PC-3 (cell line): ENCODE results near the gene WIZ. TPM values are rescaled to one million over a fixed set of nuclear protein-coding genes. Genes with fewer than 3 reads are reported as not detected.
"Not testable (repeated sequence)": the region's sequence is repeated elsewhere in the genome, so short reads cannot be mapped to it uniquely, and the experiment has no call there.

ENCODE experiments used
- ATAC-seq: fragments of 200-7000 bp; cut with Tn5 transposase; 2 replicates; pipeline ENCODE4 v1.9.1; 2020; ENCODE audit warnings: mild to moderate bottlenecking, moderate library complexity
- BruUV-seq: library from RNA; stranded (reverse); fragments of 400-500 nt; replicated peaks from 2 replicates; lab custom pipeline; 2021; lab: Mats Ljungman, UMichigan
- CTCF ChIA-PET: fragments of 300-600 bp; sonication (Branson Sonifier 250); formaldehyde crosslinking; loops from one replicate; lab custom pipeline; 2022; ENCODE audit warnings: antibody characterized with exemption; lab: Charles Lee
- POLR2A ChIA-PET: fragments of 300-600 bp; sonication (Branson Sonifier 250); formaldehyde crosslinking; loops from one replicate; lab custom pipeline; 2022; ENCODE audit warnings: antibody characterized with exemption; ENCODE audit not compliant: unreplicated experiment; lab: Charles Lee
- DNase-seq: peaks from one replicate; pipeline ENCODE4 v3.0.0-alpha.2; 2015
- H2AFZ ChIP-seq: fragments of 300-600 bp; sonication (generic); 2 replicates; pipeline ENCODE4 v1.6.0; 2016; ENCODE audit warnings: antibody characterized with exemption, low read length
- H3F3A ChIP-seq: fragments of 300-600 bp; sonication (generic); one replicate; pipeline ENCODE4 v1.6.0; 2017; ENCODE audit warnings: antibody characterized with exemption, low read length, control low read depth, mild to moderate bottlenecking; ENCODE audit not compliant: unreplicated experiment
- H3K27ac ChIP-seq: fragments of 300-600 bp; sonication (generic); 2 replicates; pipeline ENCODE4 v1.5.1; 2016; ENCODE audit warnings: mild to moderate bottlenecking, low read length
- H3K27me3 ChIP-seq: fragments of 300-600 bp; sonication (generic); 2 replicates; pipeline ENCODE4 v1.6.1; 2016; ENCODE audit warnings: low read length, mixed read lengths
- H3K36me3 ChIP-seq: fragments of 300-600 bp; sonication (generic); 2 replicates; pipeline ENCODE4 v1.6.1; 2016; ENCODE audit warnings: low read depth, mixed run types, low read length, mixed read lengths
- H3K4me1 ChIP-seq: fragments of 300-600 bp; sonication (generic); 2 replicates; pipeline ENCODE4 v1.5.1; 2016; ENCODE audit warnings: low read length; ENCODE audit not compliant: insufficient read depth
- H3K4me2 ChIP-seq: fragments of 300-600 bp; sonication (generic); 2 replicates; pipeline ENCODE4 v1.6.0; 2016; ENCODE audit warnings: low read length
- H3K4me3 ChIP-seq: fragments of 300-600 bp; sonication (generic); 2 replicates; pipeline ENCODE4 v1.5.1; 2016; ENCODE audit warnings: mild to moderate bottlenecking, low read length, mixed read lengths
- H3K79me2 ChIP-seq: fragments of 300-600 bp; sonication (generic); 2 replicates; pipeline ENCODE4 v1.6.1; 2017; ENCODE audit warnings: low read length, mixed read lengths
- H3K9ac ChIP-seq: fragments of 300-600 bp; sonication (generic); 2 replicates; pipeline ENCODE4 v1.6.0; 2016; ENCODE audit warnings: mild to moderate bottlenecking, low read length
- H3K9me2 ChIP-seq: fragments of 300-600 bp; sonication (generic); replicated peaks from 2 replicates; pipeline ENCODE4 v1.6.1; 2016; ENCODE audit warnings: mixed run types, low read length, mixed read lengths
- H3K9me3 ChIP-seq: fragments of 300-600 bp; sonication (generic); 2 replicates; pipeline ENCODE4 v1.6.1; 2016; ENCODE audit warnings: low read length, mixed read lengths
- H4K20me1 ChIP-seq: fragments of 300-600 bp; sonication (generic); 2 replicates; pipeline ENCODE4 v1.6.1; 2016; ENCODE audit warnings: low read length, mixed read lengths
- EZH2 ChIP-seq: fragments of 300-600 bp; sonication (generic); IDR thresholded peaks from one replicate; pipeline ENCODE4 v1.6.1; 2017; ENCODE audit warnings: antibody characterized with exemption, mild to moderate bottlenecking, low read length; ENCODE audit not compliant: unreplicated experiment
- EZH2phosphoT487 ChIP-seq: fragments of 300-600 bp; sonication (generic); IDR thresholded peaks from 2 replicates; pipeline ENCODE4 v1.6.1; 2018; ENCODE audit warnings: mild to moderate bottlenecking, antibody characterized with exemption, low read length, borderline replicate concordance
- intact Hi-C: fragments of 100-400 bp; cut with micrococcal nuclease; formaldehyde crosslinking; loops from 2 replicates; pipeline ENCODE4 v1.9.0; 2023
- total RNA-seq: library from RNA; depleted of rRNA; stranded (reverse); fragments of >200 nt; gene quantifications from 2 replicates; pipeline ENCODE4 v1.2.3, GENCODE V29; 2014
- TF ChIP-seq, protein P1 (sequence below): fragments of 300-600 bp; sonication (generic); conservative IDR thresholded peaks from 2 replicates; pipeline ENCODE4 v1.5.1; 2017; ENCODE audit warnings: antibody characterized with exemption, low read depth, mild to moderate bottlenecking, low read length

The WIZ gene
- total RNA-seq, 1 experiment from 2014 or later, result 35.1 TPM

DNA sequence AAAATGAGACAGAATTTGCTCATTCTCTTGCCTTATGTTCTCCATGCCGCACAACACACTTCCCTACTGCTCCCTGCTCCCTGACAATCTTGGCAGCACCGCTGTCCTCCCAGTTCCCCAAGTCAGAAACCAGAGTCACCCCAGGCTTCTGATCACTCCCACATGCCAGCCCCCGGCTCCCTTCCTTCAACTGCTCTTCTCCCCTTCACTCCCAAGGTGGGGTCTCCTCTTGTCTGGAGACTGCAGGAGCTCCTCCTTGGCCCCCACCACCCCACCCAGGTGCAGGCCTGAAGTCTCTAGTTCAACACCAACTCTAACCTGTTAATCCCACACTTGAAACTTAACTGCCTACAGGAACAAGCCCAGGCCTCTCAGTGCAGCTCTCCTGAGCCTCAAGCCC is 53.3 kb downstream of the WIZ start:
- Histone ChIP-seq H3K9ac (no peak overlapping the region), H3K36me3 (peaks cover 60% of the 10 kb centered on the region), H3K79me2 (peaks cover 7% of the 10 kb centered on the region), H3K9me2 (no peaks in the 10 kb centered on the region), H3K27ac (no peak overlapping the region), H3K4me3 (no peak overlapping the region), H3F3A (no peaks in the 10 kb centered on the region), H4K20me1 (no peaks in the 10 kb centered on the region), H3K9me3 (no peaks in the 10 kb centered on the region), H2AFZ (no peak overlapping the region), H3K4me2 (no peak overlapping the region), H3K4me1 (no peaks in the 10 kb centered on the region), H3K27me3 (no peaks in the 10 kb centered on the region)
- intact Hi-C loops, result no loop called here
- POLR2A ChIA-PET, result no interaction called here
- BruUV-seq, result no TSS peak
- ATAC-seq (no peak), DNase-seq (no peak)
- TF ChIP-seq, protein P1, sequence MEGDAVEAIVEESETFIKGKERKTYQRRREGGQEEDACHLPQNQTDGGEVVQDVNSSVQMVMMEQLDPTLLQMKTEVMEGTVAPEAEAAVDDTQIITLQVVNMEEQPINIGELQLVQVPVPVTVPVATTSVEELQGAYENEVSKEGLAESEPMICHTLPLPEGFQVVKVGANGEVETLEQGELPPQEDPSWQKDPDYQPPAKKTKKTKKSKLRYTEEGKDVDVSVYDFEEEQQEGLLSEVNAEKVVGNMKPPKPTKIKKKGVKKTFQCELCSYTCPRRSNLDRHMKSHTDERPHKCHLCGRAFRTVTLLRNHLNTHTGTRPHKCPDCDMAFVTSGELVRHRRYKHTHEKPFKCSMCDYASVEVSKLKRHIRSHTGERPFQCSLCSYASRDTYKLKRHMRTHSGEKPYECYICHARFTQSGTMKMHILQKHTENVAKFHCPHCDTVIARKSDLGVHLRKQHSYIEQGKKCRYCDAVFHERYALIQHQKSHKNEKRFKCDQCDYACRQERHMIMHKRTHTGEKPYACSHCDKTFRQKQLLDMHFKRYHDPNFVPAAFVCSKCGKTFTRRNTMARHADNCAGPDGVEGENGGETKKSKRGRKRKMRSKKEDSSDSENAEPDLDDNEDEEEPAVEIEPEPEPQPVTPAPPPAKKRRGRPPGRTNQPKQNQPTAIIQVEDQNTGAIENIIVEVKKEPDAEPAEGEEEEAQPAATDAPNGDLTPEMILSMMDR, result no peak
- TF ChIP-seq EZH2phosphoT487, result no peak
- no peak for TF ChIP-seq EZH2
- CTCF ChIA-PET, result interaction anchor here (0.5 kb wide), 1 partner anchor 305 kb away, joined by 17 read pairs; no protein-coding TSS in a partner anchor

DNA sequence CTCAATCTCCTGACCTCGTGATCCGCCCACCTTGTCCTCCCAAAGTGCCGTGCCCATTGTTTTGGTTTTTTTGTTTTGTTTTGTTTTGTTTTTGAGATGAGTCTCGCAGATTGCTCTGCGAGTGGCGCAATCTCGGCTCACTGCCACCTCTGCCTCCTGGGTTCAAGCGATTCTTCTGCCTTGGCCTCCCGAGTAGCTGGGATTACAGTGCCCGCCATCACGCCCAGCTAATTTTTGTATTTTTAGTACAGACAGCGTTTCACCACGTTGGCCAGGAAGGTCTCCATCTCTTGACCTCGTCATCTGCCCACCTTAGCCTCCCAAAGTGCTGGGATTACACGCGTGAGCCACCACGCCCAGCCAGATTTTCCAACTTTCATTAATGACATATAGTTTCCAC is 54.5 kb downstream of the WIZ start:
- CTCF ChIA-PET, H3K9ac ChIP-seq, H3K9me2 ChIP-seq, H3F3A ChIP-seq, H3K4me1 ChIP-seq, H3K27me3 ChIP-seq, POLR2A ChIA-PET, intact Hi-C loops, H3K4me3 ChIP-seq, BruUV-seq, H3K27ac ChIP-seq, H3K9me3 ChIP-seq, H3K4me2 ChIP-seq, DNase-seq, H4K20me1 ChIP-seq, ATAC-seq, H2AFZ ChIP-seq: not testable (repeated sequence)
- peaks cover 11% of the 10 kb centered on the region for H3K79me2 ChIP-seq
- H3K36me3 ChIP-seq, result peaks cover 54% of the 10 kb centered on the region

DNA sequence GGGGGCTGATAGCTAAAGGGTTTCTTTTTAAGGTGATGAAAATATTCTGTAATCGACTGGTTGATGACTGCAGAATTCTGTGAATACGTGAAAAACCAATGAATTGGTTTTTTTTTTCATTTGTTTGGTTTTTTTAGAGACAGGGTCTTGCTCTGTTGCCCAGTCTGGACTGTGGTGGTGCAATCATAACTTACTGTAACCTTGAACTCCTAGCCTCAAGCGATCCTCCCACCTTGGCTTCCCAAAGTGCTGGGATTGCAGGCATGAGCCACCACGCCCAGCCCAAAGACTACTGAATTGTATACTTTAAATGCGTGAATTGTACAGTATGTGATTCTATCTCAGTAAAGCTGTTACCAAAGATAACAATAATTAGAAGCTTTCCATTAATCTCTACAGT is 55.3 kb downstream of the WIZ start:
- intact Hi-C loops, result no loop called here
- H3K27ac ChIP-seq, result no peak overlapping the region
- no peak for ATAC-seq
- no peak for TF ChIP-seq EZH2phosphoT487
- TF ChIP-seq, protein P1, result no peak
- no peak for TF ChIP-seq EZH2
- POLR2A ChIA-PET, result no interaction called here
- no peak for DNase-seq
- H3K4me1 ChIP-seq, result no peaks in the 10 kb centered on the region
- peaks cover 16% of the 10 kb centered on the region for H3K79me2 ChIP-seq
- H3F3A ChIP-seq, result no peaks in the 10 kb centered on the region
- H3K4me3 ChIP-seq, result no peak overlapping the region
- no peaks in the 10 kb centered on the region for H3K9me2 ChIP-seq
- peaks cover 49% of the 10 kb centered on the region for H3K36me3 ChIP-seq
- CTCF ChIA-PET, result no interaction called here
- no peak overlapping the region for H2AFZ ChIP-seq
- H3K4me2 ChIP-seq, result no peak overlapping the region
- no peaks in the 10 kb centered on the region for H3K27me3 ChIP-seq
- no peaks in the 10 kb centered on the region for H3K9me3 ChIP-seq
- H4K20me1 ChIP-seq, result no peaks in the 10 kb centered on the region
- H3K9ac ChIP-seq, result no peak overlapping the region
- no TSS peak for BruUV-seq
